RWPE1 (cell line): ENCODE measurements around the gene TOP3A.

ENCODE experiments used
- CTCF ChIA-PET: fragments of 350-600 bp; sonication (Branson Sonifier 250); formaldehyde crosslinking; extraction: SDS; loops from one replicate; lab custom pipeline; 2021; lab: Yijun Ruan, JAX
- POLR2A ChIA-PET: fragments of 400-600 bp; formaldehyde crosslinking; extraction: SDS; loops from one replicate; lab custom pipeline; 2020; ENCODE audit warnings: antibody characterized with exemption; ENCODE audit not compliant: low non-redundant PET; lab: Yijun Ruan, JAX
- DNase-seq: peaks from one replicate; pipeline ENCODE4 v3.0.0; 2012; ENCODE audit warnings: low spot score
- H3K27ac ChIP-seq: fragments of 450-650 bp; 2 replicates; pipeline ENCODE4 v1.5.1; 2017
- TF ChIP-seq, protein P1 (sequence below): fragments of 450-650 bp; conservative IDR thresholded peaks from 2 replicates; pipeline ENCODE4 v1.5.1; 2017; ENCODE audit warnings: low read depth, mild to moderate bottlenecking

The TOP3A gene

DNA sequence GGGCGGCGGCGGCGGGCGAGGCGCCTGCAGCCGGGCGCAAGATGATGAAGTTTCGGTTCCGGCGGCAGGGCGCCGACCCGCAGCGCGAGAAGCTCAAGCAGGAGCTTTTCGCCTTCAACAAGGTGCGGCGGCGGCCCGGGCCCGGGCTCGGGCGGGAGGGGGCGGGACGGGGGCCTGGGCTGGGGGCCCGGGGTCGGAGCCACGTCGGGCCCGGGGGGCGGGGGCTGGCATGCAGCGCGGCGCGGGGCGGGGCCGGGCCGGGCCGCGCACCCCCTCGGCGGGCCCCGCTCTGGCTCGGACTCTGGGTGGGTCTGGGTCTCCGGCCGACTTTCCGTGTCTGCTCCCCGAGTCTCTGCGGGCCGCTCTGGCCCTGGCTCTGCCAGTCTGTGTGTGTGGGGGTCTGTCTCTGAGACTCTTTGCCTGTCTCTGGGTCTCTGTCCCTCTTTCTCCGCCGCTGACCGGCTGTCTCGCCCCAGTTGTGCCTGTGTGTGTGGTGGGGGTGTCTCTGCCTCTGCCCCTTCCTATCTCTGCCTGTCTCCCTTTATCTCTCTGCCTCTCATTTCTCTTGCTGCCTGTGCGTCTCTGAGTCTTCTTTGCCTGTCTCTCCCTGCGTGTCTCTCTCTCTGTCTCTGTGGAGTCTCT, 89.0 kb downstream of the TOP3A start:
- TF ChIP-seq, protein P1, sequence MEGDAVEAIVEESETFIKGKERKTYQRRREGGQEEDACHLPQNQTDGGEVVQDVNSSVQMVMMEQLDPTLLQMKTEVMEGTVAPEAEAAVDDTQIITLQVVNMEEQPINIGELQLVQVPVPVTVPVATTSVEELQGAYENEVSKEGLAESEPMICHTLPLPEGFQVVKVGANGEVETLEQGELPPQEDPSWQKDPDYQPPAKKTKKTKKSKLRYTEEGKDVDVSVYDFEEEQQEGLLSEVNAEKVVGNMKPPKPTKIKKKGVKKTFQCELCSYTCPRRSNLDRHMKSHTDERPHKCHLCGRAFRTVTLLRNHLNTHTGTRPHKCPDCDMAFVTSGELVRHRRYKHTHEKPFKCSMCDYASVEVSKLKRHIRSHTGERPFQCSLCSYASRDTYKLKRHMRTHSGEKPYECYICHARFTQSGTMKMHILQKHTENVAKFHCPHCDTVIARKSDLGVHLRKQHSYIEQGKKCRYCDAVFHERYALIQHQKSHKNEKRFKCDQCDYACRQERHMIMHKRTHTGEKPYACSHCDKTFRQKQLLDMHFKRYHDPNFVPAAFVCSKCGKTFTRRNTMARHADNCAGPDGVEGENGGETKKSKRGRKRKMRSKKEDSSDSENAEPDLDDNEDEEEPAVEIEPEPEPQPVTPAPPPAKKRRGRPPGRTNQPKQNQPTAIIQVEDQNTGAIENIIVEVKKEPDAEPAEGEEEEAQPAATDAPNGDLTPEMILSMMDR, result no peak
- ChIA-PET CTCF (interaction anchor here (1.3 kb wide), 1 partner anchor 10 kb away, joined by 3 read pairs; no protein-coding TSS in a partner anchor), POLR2A (no interaction called here)
- no peak for DNase-seq
- peak overlapping the region; percentile 80 for H3K27ac ChIP-seq

DNA sequence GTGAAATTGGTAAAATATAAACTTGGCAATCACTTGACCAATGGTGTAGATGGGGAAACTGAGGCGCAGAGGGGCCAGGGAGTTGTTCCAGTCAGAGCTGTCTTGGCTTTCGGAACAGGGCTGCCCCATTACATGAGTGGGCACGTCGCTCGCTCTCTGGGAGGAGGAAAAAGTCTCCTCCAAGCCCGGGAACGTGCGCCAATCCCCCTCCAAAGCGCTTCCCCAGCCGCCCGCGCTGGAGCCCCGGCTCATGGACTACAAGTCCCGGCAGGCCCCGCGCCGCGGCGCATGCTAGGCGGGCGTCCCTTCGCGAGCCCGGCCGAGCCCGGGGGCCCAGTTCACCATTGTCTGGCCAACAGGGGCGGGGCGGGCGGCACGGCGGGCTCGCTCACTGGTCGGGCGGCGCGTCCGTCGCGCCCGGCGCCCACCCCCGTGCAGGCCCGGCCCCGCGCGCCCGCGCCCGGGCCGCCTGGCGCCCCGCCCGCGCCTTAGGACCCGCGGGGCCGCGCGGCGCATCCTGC, 89.6 kb downstream of the TOP3A start, which contains the start of gene LLGL1:
Gene LLGL1, plus strand, starts transcription at position 515 of the 521 bp plus-strand sequence. CDS start 48 bp downstream, outside the sequence.
- POLR2A ChIA-PET, result no interaction called here
- CTCF ChIA-PET, result interaction anchor here (0.6 kb wide), 1 partner anchor 1366 kb away, joined by 6 read pairs; no protein-coding TSS in a partner anchor
- H3K27ac ChIP-seq, result peak within 1 kb of the TSS; percentile 80
- TF ChIP-seq, protein P1, result no peak
- DNase-seq, result peak; percentile 99

DNA sequence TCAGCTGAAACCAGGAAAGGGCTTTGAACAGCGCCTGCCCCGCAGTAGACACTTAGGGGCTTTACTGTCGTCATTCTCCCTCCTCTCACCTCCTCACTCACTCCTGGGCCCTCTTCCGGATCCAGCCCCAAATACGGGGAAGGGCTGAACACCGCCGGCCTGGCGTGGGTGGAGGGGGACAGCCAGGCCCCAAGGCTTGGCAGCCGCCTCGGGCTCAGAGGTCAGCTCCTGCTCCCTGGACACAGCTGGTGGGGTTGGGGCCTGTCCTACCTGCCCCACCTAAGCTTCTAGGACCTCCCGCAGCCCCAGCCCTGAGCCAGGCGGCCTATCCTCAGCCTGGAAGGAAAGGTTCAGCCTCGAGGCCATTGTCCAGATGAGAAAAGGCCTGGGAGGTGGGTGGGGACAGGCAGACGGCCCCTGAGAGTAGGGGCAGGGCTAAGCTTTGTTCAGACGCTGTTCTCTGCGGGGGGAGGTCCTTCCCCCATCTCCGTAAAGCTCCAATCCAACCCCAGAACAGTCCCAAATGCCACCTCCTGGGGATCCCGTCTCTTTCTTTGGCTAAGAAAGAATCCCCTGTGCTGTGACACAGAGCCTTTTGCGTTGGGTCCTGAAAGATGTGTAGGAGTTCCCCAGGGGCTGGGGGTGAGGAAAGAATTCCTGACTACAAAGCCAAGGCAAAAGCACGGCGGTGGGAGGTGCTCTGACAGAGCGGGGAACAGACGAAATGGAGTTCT, 90.2 kb downstream of the TOP3A start:
- no peak for DNase-seq
- ChIA-PET POLR2A (no interaction called here), CTCF (interaction anchor here (0.6 kb wide), 1 partner anchor 1367 kb away, joined by 6 read pairs; no protein-coding TSS in a partner anchor)
- TF ChIP-seq, protein P1, result no peak
- peak overlapping the region; percentile 80 for H3K27ac ChIP-seq

DNA sequence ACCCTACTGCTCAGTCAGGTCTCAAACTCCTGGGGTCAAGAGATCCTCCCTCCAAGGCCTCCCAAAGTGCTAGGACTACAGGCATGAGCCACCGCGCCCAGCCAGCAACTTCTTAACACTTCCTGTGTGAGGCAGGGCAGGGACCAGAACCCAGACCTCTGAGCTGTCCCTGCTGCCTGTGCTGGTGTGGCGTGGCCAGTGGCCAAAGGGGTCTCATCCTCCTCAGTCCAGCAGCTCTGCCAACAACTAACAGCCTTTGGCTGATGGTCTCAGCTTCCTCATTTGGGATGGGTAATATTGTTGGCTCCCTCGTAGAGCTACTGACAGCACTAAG, 90.8 kb downstream of the TOP3A start:
- CTCF ChIA-PET, result interaction anchor here (0.7 kb wide), 1 partner anchor 198 kb away, joined by 5 read pairs; no protein-coding TSS in a partner anchor
- DNase-seq, result no peak
- peak overlapping the region; percentile 6; the same call in 1 of the 2 replicates for H3K27ac ChIP-seq
- TF ChIP-seq, protein P1, result no peak
- POLR2A ChIA-PET, result no interaction called here
